ENCODE measurements around the gene ANO1. TPM values are rescaled to one million over a fixed set of nuclear protein-coding genes. Genes with fewer than 3 reads are reported as not detected.

Gene ANO1
- total RNA-seq, 4 donors from 2014 or later, result 1.7 to 13.9 (median 5.3) TPM

GRCh38 chr11:70120674-70121073, 42.6 kb downstream of the ANO1 start:
- no peak for DNase-seq (ENCODE audit: low spot score)
- ATAC-seq (ENCODE audit: low FRiP score), result no peak
- TF ChIP-seq CTCF (IDR thresholded peaks at IDR 0.05), result no peak

- TF ChIP-seq CTCF (IDR thresholded peaks at IDR 0.05), result no peak
- ATAC-seq (ENCODE audit: low FRiP score), result no peak
- DNase-seq (ENCODE audit: low spot score), result no peak
These were observed 44.5 kb downstream of the ANO1 start for GRCh38 chr11:70122490-70123198.

GRCh38 chr11:70123711-70124110, 45.6 kb downstream of the ANO1 start:
- no peak for TF ChIP-seq CTCF (IDR thresholded peaks at IDR 0.05)
- DNase-seq (ENCODE audit: low spot score), result no peak
- ATAC-seq (ENCODE audit: low FRiP score), result no peak

- TF ChIP-seq CTCF (IDR thresholded peaks at IDR 0.05), result no peak
- DNase-seq (ENCODE audit: low spot score), result no peak
- no peak for ATAC-seq (ENCODE audit: low FRiP score)
These were observed 46.3 kb downstream of the ANO1 start for GRCh38 chr11:70124321-70125000.

- no peak for TF ChIP-seq CTCF (IDR thresholded peaks at IDR 0.05)
- ATAC-seq (ENCODE audit: low FRiP score), result no peak
- DNase-seq (ENCODE audit: low spot score), result no peak
These were observed 48.4 kb downstream of the ANO1 start for GRCh38 chr11:70126494-70126893.

GRCh38 chr11:70127653-70128434, 49.7 kb downstream of the ANO1 start:
- TF ChIP-seq CTCF (IDR thresholded peaks at IDR 0.05), result no peak
- DNase-seq (ENCODE audit: low spot score) (no peak), ATAC-seq (ENCODE audit: low FRiP score) (no peak)
